RWPE2 (cell line): Measurements from ENCODE around the gene VIT.

Experiments
- ATAC-seq: fragments of 200-7000 bp; cut with Tn5 transposase; 3 replicates; pipeline ENCODE4 v1.9.1; 2021; ENCODE audit warnings: low read depth
- DNase-seq: peaks from one replicate; pipeline ENCODE4 v3.0.0-alpha.2; 2020; ENCODE audit warnings: low spot score
- H3K27ac ChIP-seq: fragments of 450-650 bp; 2 replicates; pipeline ENCODE4 v1.5.1; 2017; ENCODE audit warnings: mild to moderate bottlenecking; ENCODE audit not compliant: poor library complexity, severe bottlenecking
- H3K27me3 ChIP-seq: fragments of 250-450 bp; sonication (Bioruptor Pico); 2 replicates; pipeline ENCODE4 v1.5.1; 2021; ENCODE audit warnings: mild to moderate bottlenecking, moderate library complexity; ENCODE audit not compliant: insufficient read depth, poor library complexity, severe bottlenecking
- H3K36me3 ChIP-seq: fragments of 250-450 bp; sonication (Bioruptor Pico); 2 replicates; pipeline ENCODE4 v1.5.1; 2020; ENCODE audit warnings: low read depth, mild to moderate bottlenecking, moderate library complexity
- H3K4me1 ChIP-seq: fragments of 250-450 bp; sonication (Bioruptor Pico); 2 replicates; pipeline ENCODE4 v1.5.1; 2021; ENCODE audit warnings: mild to moderate bottlenecking, moderate library complexity; ENCODE audit not compliant: insufficient read depth, poor library complexity, severe bottlenecking
- H3K4me3 ChIP-seq: fragments of 250-450 bp; sonication (Bioruptor Pico); 2 replicates; pipeline ENCODE4 v1.5.1; 2021; ENCODE audit warnings: mild to moderate bottlenecking, moderate library complexity; ENCODE audit not compliant: severe bottlenecking
- H3K9me3 ChIP-seq: fragments of 250-450 bp; sonication (Bioruptor Pico); 2 replicates; pipeline ENCODE4 v1.5.1; 2021; ENCODE audit warnings: mild to moderate bottlenecking, moderate library complexity; ENCODE audit not compliant: severe bottlenecking
- CTCF ChIP-seq: fragments of 450-650 bp; IDR thresholded peaks from one replicate; pipeline ENCODE4 v1.5.1; 2017; ENCODE audit warnings: mild to moderate bottlenecking, moderate library complexity; ENCODE audit not compliant: poor library complexity, severe bottlenecking

Gene VIT

GRCh38 chr2:36696533-36696932 is at the start of gene VIT:
Gene VIT (plus strand): TSS chr2:36696707. CDS start chr2:36716371, 19,664 bp downstream.
- Histone ChIP-seq H3K27me3 (no peaks in the 10 kb centered on the region), H3K4me1 (peaks cover 28% of the 10 kb centered on the region), H3K36me3 (no peaks in the 10 kb centered on the region), H3K27ac (peak within 1 kb of the TSS; percentile 15), H3K9me3 (no peaks in the 10 kb centered on the region), H3K4me3 (no peak within 1 kb of the TSS)
- ATAC-seq (no peak), DNase-seq (no peak)
- no peak for TF ChIP-seq CTCF

DNA sequence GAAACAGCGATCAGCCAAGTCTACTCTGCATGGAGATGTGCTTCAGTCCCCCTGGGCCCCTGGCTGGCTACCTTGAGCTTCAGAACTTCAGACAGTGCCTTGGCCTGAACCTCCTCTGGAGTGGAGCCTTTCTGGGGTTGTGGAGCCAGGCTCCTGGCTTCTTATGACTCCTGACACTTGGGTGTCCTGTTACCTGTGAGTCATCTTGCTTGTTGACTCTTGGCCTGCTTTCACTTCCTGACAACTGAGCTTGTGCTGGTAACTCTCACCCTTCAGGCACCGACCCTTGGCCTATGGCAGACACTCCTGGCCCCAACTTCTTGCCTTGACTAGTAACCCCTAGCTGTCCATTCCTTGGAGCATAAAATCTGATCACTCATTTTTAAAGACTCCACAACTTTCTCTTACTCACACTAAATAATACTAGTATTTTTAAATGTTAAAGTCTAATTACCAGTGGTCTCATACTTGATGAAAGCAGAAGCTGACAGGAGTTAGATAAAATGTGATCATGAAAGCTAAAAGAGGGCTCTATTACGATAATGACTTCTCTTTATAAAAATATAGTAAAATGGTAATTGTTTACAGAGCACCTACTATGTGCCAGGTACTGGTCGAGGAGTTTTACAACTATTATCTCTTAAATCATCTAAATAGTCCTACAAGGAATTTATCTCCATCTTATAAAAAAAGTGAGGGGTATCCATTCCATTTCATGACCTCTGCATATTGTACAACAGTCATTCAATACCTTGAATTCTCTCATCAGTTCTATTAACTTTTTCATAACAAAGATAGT is 46.3 kb upstream of the VIT start:
- peak overlapping the region; percentile 54 for H3K27ac ChIP-seq
- DNase-seq, result peak; percentile 62
- no peaks in the 10 kb centered on the region for H3K27me3 ChIP-seq
- TF ChIP-seq CTCF, result no peak
- H3K4me1 ChIP-seq, result peaks cover 14% of the 10 kb centered on the region
- H3K36me3 ChIP-seq, result no peaks in the 10 kb centered on the region
- H3K9me3 ChIP-seq, result no peaks in the 10 kb centered on the region
- no peak overlapping the region for H3K4me3 ChIP-seq
- peak; percentile 100 for ATAC-seq

- Histone ChIP-seq H3K36me3 (no peaks in the 10 kb centered on the region), H3K4me1 (peaks cover 14% of the 10 kb centered on the region), H3K27ac (no peak overlapping the region), H3K27me3 (no peaks in the 10 kb centered on the region), H3K9me3 (no peaks in the 10 kb centered on the region), H3K4me3 (no peak overlapping the region)
- TF ChIP-seq CTCF, result no peak
- ATAC-seq (no peak), DNase-seq (no peak)
Observed at GRCh38 chr2:36653155-36653554, 43.4 kb upstream of the VIT start.

- DNase-seq (no peak), ATAC-seq (no peak)
- H3K4me3 ChIP-seq, result no peak overlapping the region
- H3K9me3 ChIP-seq, result no peaks in the 10 kb centered on the region
- TF ChIP-seq CTCF, result no peak
- no peaks in the 10 kb centered on the region for H3K36me3 ChIP-seq
- H3K4me1 ChIP-seq, result peaks cover 14% of the 10 kb centered on the region
- H3K27me3 ChIP-seq, result no peaks in the 10 kb centered on the region
- H3K27ac ChIP-seq, result no peak overlapping the region
Observed at GRCh38 chr2:36653967-36654694, 42.4 kb upstream of the VIT start.
